NCI-H1694 (cell line): Measurements from ENCODE around the gene PRPF8.

Experiments used
- DNase-seq: peaks from one replicate; lab custom pipeline; 2025; lab: John Stamatoyannopoulos, UW

Gene PRPF8

GRCh38 chr17:1625581-1625980, 59.1 kb downstream of the PRPF8 start:
- no peak for DNase-seq

- DNase-seq, result no peak
Observed at GRCh38 chr17:1625053-1625452, 59.6 kb downstream of the PRPF8 start.

GRCh38 chr17:1624650-1625049, 60.0 kb downstream of the PRPF8 start:
- DNase-seq, result no peak

GRCh38 chr17:1623057-1623630, 61.5 kb downstream of the PRPF8 start:
- no peak for DNase-seq

GRCh38 chr17:1621273-1621954, 63.3 kb downstream of the PRPF8 start:
- DNase-seq, result no peak

GRCh38 chr17:1620486-1620885, 64.2 kb downstream of the PRPF8 start:
- DNase-seq, result no peak

GRCh38 chr17:1617620-1618174, 67.0 kb downstream of the PRPF8 start:
- DNase-seq, result no peak

GRCh38 chr17:1616101-1616500, 68.6 kb downstream of the PRPF8 start:
- DNase-seq, result no peak

- no peak for DNase-seq
Observed at GRCh38 chr17:1612400-1612799, 72.3 kb downstream of the PRPF8 start.

- DNase-seq, result no peak
Observed at GRCh38 chr17:1611715-1612114, 73.0 kb downstream of the PRPF8 start.

GRCh38 chr17:1608676-1609075, 76.0 kb downstream of the PRPF8 start:
- no peak for DNase-seq

GRCh38 chr17:1607971-1608320, 76.7 kb downstream of the PRPF8 start:
- no peak for DNase-seq

- DNase-seq, result no peak
Observed at GRCh38 chr17:1606352-1606985, 78.2 kb downstream of the PRPF8 start.

- DNase-seq, result no peak
Observed at GRCh38 chr17:1605681-1606351, 78.9 kb downstream of the PRPF8 start.

- DNase-seq, result no peak
Observed at GRCh38 chr17:1604831-1605528, 79.7 kb downstream of the PRPF8 start.

- DNase-seq, result no peak
Observed at GRCh38 chr17:1601571-1601970, 83.1 kb downstream of the PRPF8 start.
